NCI-H2227 (cell line): ENCODE data around the gene ELMO2.
A peak's percentile ranks its signal among the peaks of the same experiment; 100 is the strongest.

ENCODE experiments used
- DNase-seq: peaks from one replicate; lab custom pipeline; 2025; ENCODE audit not compliant: unreplicated experiment; lab: John Stamatoyannopoulos, UW

The ELMO2 gene

GRCh38 chr20:46368902-46369268 is 37.5 kb downstream of the ELMO2 start:
- DNase-seq, result no peak

DNA sequence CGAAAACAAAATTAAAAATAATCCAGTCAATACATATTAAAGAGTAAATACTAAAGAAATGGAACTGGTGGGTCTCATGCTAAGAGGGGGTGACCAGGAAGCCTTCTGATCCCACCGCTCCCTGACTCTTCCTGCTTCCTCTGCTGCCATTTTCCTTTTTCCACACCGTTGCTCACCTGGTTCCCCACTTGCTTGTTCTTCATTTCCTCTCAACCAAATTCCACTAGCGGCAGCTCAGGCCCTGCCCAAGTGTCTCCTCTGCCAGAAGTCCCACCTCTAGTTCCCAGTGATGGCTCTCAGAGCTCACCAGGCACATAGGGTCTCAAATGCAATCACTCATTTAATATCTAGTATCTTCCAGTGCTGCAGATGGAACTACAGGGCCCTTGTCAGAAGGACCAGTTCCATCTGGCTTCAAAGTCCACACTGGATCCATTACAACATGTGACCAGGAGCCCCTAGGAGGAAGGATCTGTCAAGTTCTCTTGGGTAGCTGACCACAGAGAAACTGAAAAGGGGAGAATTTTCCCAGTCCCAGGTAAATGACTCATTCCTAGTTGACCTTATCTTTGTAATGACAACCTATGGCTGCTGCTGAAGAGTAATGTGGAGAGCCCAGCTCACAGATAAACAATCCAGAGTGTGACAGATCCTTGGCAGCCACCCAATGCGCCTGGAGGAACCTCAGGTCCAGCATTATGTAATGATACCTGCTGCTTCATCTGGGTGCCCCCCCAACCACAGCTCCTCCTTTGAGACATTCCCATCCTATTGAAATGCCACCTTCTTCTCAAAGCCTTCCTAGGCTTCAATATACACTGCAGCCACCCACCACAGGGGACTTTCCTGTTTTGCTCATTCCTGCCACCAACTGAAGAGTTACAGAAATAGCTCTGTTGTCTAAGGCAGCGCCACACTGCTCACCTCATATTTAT is 38.2 kb downstream of the ELMO2 start:
- peak; percentile 72 for DNase-seq

DNA sequence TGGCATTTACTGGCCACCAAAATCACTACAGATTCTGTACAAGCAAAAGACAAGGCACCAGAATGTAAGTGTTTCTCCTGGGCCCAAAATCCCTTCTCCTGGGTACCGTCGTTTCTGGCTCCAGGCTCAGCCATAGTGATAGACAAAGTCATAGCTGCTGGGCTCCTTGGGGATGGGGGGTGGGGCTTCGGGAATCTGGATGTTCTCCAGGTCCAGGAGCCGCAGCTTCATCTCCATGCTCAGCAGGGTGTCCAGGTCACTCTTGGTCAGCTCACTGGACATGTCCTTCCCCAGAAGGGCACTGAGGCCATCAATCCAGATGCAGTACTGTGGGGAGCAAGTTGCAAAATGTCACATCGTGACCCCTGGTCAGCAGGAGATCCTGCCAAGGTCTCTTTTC is 39.2 kb downstream of the ELMO2 start:
- no peak for DNase-seq

DNA sequence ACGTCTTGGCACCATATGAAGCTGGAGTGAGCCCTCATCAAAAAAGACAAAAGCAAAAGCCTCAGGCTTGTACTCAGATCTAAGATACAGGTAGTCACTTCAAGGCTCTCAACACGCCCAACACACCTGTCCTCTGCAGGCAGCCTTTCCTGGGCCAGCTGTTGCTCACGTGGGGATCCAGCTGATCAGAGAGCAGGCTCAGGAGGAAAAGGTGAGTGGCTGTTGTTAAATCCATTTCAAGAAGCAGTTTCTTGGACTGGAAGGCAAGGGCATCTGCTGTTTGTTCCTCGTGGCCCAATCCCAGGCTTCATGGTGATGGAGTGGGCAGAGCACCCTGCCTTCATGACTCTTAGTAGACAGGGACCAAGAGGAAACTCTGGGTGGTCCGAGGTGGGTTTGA is 39.6 kb downstream of the ELMO2 start:
- no peak for DNase-seq

DNA sequence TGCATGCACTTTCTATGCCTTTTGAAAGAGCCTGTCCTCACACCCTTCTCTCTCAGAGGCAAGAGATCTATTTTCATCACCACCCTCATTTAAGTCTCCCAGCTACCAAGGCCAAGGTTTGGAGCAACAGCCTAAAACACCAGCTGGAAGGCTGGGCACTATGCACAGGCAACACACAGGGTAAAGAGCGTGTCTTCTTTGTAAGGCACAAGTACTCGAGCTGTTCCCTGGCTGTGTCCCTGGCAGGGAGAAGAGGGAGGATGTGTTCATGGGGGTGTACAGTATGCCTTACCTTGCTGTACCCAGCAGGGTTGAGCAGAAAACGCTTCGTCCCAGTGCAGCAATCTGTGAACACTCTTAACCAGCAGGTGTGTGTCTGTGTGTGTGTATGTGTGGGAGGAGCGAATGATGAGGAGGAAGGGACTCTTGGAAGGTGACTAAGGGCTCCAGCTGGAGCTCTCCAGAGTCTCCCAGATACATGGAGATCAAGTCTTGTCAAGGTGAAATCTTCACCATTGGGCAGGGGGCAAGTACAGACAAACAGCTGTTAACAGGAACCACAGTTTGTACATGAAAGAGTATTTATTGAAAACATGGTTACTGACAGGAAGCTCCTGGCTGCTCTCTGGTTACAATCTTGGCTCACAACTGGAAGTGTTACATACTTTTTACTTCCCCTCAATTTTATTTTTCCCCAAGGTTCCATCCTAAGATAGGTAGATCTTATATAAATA is 40.8 kb downstream of the ELMO2 start:
- DNase-seq, result no peak

DNA sequence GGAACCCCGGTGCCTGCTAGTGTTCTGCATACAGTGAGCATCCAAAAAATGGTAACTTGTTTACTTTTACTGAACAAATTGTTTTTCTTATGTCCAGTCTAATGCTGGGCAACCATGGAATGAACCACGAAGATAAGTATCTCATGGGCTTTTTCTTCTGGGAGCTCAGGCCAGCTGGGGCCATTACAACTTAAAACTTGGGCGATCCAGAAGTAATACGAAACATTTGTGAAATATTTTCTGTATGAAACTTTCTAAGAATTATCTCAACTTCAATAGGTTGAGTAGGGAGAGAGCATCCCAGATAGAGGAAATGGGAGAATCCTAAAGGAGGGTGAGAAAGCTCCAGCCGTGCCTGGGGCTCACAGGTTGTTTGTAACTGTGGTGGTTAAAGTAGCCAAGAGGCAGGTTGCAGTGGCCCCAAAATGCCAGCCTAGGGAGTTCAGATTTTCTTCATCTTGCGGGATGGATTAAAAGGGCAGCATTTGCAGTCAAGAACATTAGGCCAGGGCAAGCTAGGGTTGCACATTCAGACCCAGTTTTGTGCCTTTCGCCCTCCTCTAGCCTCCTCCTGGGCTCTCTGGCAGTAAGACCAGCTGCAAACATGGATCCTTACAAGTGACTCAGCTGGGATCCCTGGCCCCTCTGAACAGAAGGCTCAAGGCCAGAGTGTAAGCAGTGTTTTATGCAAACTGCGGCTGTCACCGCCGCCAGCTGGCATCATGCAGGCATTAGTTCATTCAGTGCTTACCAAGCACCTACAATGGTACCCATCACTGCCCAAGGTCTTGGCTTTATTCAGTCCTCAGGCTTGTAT is 41.5 kb downstream of the ELMO2 start:
- DNase-seq, result peak; percentile 11

DNA sequence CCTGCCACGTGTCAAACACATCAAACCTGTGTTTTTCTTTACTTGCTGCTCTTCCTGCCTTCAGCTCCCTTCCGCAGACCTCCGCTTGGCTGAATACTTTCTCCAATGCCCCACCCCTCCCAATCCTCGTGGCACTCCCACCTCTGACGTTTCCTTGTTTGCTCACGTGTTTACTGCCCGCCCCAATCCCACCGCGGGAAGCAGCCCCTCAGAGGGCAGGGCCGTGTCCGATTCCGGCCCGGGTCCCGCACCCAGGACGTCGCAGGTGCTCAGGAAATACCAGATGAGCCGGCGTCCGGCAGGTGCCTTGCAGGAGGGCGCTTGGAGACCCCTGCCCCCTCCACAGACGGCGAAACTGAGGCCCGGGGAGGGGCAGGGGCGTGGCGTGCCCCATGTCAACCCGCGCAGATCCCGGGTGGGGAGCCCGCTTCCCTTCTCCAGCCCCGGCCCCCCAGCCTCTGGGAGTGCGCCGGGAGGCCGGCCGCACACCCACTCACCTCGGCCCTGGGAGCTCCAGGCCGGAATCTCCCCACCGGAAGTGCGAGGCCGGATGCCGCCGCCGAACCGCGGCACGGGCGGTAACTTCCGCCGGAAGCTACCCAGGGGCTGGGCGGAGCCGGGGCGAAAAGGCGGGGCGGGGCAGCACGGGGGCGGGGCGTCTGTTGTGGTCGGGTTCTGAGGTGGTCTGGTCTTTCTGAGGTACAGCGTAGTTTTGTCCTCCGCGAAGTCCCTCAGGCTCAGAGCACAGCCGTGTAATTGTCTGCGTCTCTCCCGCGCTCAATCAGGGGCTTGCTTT is 42.3 kb downstream of the ELMO2 start:
- DNase-seq, result peak; percentile 93

GRCh38 chr20:46362921-46363867 is 43.2 kb downstream of the ELMO2 start:
- no peak for DNase-seq

GRCh38 chr20:46361811-46362210 is 44.6 kb downstream of the ELMO2 start:
- DNase-seq, result no peak

- no peak for DNase-seq
These were observed 45.0 kb downstream of the ELMO2 start for GRCh38 chr20:46361381-46361780.

GRCh38 chr20:46359233-46359751 is 47.1 kb downstream of the ELMO2 start:
- no peak for DNase-seq

GRCh38 chr20:46358346-46359058 is 47.9 kb downstream of the ELMO2 start:
- DNase-seq, result no peak

- no peak for DNase-seq
These were observed 49.3 kb downstream of the ELMO2 start for GRCh38 chr20:46357030-46357514.

- no peak for DNase-seq
These were observed 50.0 kb downstream of the ELMO2 start for GRCh38 chr20:46356195-46357029.

- DNase-seq, result no peak
These were observed 50.6 kb downstream of the ELMO2 start for GRCh38 chr20:46355778-46356177.

DNA sequence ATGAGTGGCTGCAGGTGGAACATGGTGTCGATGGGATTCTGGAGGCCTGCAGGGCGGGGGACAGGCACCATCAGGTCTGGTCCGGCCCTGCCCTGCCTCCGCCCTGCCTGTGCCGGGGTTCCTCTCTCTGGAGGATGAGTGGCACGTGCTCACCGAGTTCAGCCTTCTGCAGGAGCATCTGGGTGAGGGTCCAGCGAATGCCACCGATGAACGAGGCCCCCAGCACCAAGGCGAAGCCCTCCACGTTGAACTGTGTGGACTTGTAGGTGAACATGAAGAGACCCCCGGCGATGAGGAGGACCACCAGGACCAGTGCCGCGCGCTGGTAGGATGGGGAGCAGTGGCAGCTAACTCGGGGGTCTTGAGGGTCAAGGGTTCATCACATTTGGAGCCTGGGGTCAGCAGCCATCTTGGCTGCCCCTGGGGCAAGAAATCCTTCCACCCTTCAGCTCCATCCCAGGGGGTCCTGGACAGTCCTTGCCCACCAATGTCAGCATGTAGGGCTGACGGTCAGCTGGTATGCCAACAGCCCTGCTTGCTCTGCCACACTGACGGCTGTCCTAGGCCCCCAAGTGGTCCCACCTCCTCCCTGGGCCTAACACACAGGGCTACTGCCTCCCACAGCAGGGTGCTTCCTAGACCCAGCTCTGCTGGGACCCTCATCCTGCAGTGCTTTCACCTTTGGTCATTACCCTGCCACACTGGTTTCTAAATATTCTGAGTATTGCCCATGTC is 51.3 kb downstream of the ELMO2 start:
- no peak for DNase-seq

DNA sequence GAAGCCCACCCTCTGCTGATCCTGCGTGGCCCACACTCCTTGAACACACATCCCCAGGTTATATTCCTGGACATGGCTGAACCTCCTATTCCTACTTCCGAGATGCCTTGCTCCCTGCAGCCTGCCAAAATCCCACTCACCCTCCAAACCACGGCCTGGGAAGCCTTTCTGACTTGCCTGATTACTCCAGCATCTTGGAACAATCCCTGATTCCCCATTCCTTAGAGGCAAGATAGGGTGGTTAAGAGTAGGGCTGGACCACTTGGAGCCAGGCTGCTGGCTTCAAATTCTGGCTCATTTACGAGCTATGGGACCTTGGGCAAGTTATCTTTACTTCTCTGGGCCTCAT is 52.2 kb downstream of the ELMO2 start:
- DNase-seq, result no peak
